C4-2B (cell line): ENCODE results near the gene IQCE.

Experiments
- CTCF ChIP-seq: fragments of 450-650 bp; conservative IDR thresholded peaks from 2 replicates; pipeline ENCODE4 v1.5.1; 2017; ENCODE audit warnings: mild to moderate bottlenecking
- ZFX ChIP-seq: fragments of 450-650 bp; IDR thresholded peaks from 2 replicates; pipeline ENCODE4 v1.6.1; 2017

DNA sequence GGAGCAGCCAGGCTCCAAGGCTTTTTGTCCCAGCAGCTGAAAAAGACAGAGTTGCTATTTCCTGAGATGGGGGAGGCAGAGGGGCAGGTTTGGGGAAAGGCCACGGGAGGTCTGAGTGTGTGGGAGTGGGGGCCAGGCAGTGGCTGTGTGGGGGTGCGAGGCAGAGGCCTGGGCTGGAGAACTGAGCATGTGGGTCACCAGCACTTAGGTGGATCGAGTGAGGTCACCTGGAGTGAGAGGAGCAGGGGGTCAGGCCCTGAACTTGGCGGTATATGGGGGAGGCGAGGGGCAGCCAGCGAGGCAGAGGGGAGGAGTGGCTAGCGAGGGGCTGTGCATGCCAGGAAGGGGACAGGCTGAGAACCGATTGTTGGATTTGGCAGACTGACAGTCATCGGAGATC is 28.4 kb downstream of the IQCE start:
- TF ChIP-seq CTCF (no peak), ZFX (no peak)
